ENCODE data around the gene SAP25. TPM values are rescaled to one million over a fixed set of nuclear protein-coding genes. Genes with fewer than 3 reads are reported as not detected.

Gene SAP25
- total and polyA plus RNA-seq, 2 of the 4 experiments (the other 2 are of a cell fraction) = 1.8 TPM; not detected in 1

GRCh38 chr7:100588438-100588837 is 14.7 kb upstream of the SAP25 start:
- H2AFZ ChIP-seq (replicated peaks; ENCODE audit: low read length, poor library complexity) = no peak overlapping the region
- dilution Hi-C loops (cut with HindIII; ENCODE audit: low sequenced_read_pairs, unreplicated experiment) (no loop called here), in situ Hi-C loops (cut with MboI; ENCODE audit: low sequenced_read_pairs) (loop anchor here (25.0 kb wide), 1 partner anchor 274 kb away; the partner anchor contains the start of genes SLC12A9 and TRIP6), intact Hi-C loops (cut with micrococcal nuclease) (loop anchor here (10.0 kb wide), 1 partner anchor 246 kb away; no protein-coding TSS in a partner anchor)
- no peak overlapping the region for H4K91ac ChIP-seq (ENCODE audit: insufficient read depth, low read depth, low read length)
- no peaks in the 10 kb centered on the region for H3K9me3 ChIP-seq (ENCODE audit: control insufficient read depth, insufficient read depth, low read length)
- no peaks in the 10 kb centered on the region; the same call in 1 of the 2 replicates for H3K36me3 ChIP-seq (ENCODE audit: control insufficient read depth, insufficient read depth, low read length)
- H4K20me1 ChIP-seq (ENCODE audit: insufficient read depth, low read length) = peaks cover 22% of the 10 kb centered on the region
- H3K27ac ChIP-seq (ENCODE audit: insufficient read depth, low read length) = no peak overlapping the region
- TF ChIP-seq POLR2A (IDR thresholded peaks at IDR 0.05; ENCODE audit: low read depth, low read length) (no peak), MAZ (IDR thresholded peaks at IDR 0.05; ENCODE audit: borderline replicate concordance, low read depth, low read length) (no peak), RAD21 (IDR thresholded peaks at IDR 0.05; ENCODE audit: low read length) (peak; percentile 46), SMC3 (IDR thresholded peaks at IDR 0.05; ENCODE audit: low read depth, low read length) (peak; percentile 26; the same call in 1 of the 2 replicates), FOS (IDR thresholded peaks at IDR 0.05; ENCODE audit: low read depth, low read length) (no peak), MAFK (IDR thresholded peaks at IDR 0.05; ENCODE audit: low read depth, low read length) (no peak), CHD1 (IDR thresholded peaks at IDR 0.05; ENCODE audit: low read depth, low read length) (no peak), BHLHE40 (IDR thresholded peaks at IDR 0.05; ENCODE audit: low read depth, low read length) (no peak)
- TF ChIP-seq, protein P1, sequence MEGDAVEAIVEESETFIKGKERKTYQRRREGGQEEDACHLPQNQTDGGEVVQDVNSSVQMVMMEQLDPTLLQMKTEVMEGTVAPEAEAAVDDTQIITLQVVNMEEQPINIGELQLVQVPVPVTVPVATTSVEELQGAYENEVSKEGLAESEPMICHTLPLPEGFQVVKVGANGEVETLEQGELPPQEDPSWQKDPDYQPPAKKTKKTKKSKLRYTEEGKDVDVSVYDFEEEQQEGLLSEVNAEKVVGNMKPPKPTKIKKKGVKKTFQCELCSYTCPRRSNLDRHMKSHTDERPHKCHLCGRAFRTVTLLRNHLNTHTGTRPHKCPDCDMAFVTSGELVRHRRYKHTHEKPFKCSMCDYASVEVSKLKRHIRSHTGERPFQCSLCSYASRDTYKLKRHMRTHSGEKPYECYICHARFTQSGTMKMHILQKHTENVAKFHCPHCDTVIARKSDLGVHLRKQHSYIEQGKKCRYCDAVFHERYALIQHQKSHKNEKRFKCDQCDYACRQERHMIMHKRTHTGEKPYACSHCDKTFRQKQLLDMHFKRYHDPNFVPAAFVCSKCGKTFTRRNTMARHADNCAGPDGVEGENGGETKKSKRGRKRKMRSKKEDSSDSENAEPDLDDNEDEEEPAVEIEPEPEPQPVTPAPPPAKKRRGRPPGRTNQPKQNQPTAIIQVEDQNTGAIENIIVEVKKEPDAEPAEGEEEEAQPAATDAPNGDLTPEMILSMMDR (conservative IDR thresholded peaks at IDR 0.05; ENCODE audit: low read depth, low read length) = peak; percentile 43
- TF ChIP-seq, protein P2, sequence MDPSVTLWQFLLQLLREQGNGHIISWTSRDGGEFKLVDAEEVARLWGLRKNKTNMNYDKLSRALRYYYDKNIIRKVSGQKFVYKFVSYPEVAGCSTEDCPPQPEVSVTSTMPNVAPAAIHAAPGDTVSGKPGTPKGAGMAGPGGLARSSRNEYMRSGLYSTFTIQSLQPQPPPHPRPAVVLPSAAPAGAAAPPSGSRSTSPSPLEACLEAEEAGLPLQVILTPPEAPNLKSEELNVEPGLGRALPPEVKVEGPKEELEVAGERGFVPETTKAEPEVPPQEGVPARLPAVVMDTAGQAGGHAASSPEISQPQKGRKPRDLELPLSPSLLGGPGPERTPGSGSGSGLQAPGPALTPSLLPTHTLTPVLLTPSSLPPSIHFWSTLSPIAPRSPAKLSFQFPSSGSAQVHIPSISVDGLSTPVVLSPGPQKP (IDR thresholded peaks at IDR 0.05; ENCODE audit: borderline replicate concordance, low read depth, low read length) = no peak
- BruUV-seq (replicated peaks) = no TSS peak
- no peak overlapping the region for H4K8ac ChIP-seq (ENCODE audit: low read depth in 2 of 2, low read length in 2 of 2)
- H3K14ac ChIP-seq (replicated peaks; ENCODE audit: low read depth, low read length) = no peak overlapping the region
- no peak overlapping the region for H3K18ac ChIP-seq (ENCODE audit: low read depth, low read length)
- H3K56ac ChIP-seq (ENCODE audit: extremely low read depth, insufficient read depth, low read length) = no peak overlapping the region
- WGBS, 2 experiments (ENCODE audit: extremely low coverage in 2 of 2, insufficient read length in 1 of 2) = no CpG with 5 or more reads among the region's 1 CpG
- no peaks in the 10 kb centered on the region for H3K27me3 ChIP-seq (ENCODE audit: control insufficient read depth, insufficient read depth, low read length)
- peaks cover 12% of the 10 kb centered on the region for H3K4me1 ChIP-seq (ENCODE audit: control insufficient read depth, insufficient read depth, low read length)
- H2BK120ac ChIP-seq (ENCODE audit: low read depth, low read length) = no peak overlapping the region
- H3K4me2 ChIP-seq (ENCODE audit: low read depth, low read length) = no peak overlapping the region
- H3K4me3 ChIP-seq (ENCODE audit: insufficient read depth, low read depth, low read length) = no peak overlapping the region
- DNase-seq = peak; percentile 20
- POLR2A ChIA-PET (ENCODE audit: unreplicated experiment) = interaction anchor here (0.5 to 0.6 kb wide), 3 partner anchors 14 to 120 kb away, joined by 5 to 18 read pairs (median 5); partner anchors contain the start of gene PCOLCE
- no peaks in the 10 kb centered on the region for H3K9me1 ChIP-seq (ENCODE audit: insufficient read depth, low read length)
- CTCF ChIA-PET = interaction anchor here (0.6 to 0.9 kb wide), 3 partner anchors 14 to 31 kb away, joined by 3 to 4 read pairs (median 3); partner anchors contain the start of genes MOSPD3 and PCOLCE
- no peak overlapping the region for H4K5ac ChIP-seq (ENCODE audit: low read depth, low read length)
- ATAC-seq (ENCODE audit: low read depth) = no peak
- no peak overlapping the region; the same call in 1 of the 2 replicates for H2AK5ac ChIP-seq (ENCODE audit: low read depth, low read length)
- H3K9ac ChIP-seq (ENCODE audit: low read depth, low read length) = no peak overlapping the region
- H3K23ac ChIP-seq (ENCODE audit: low read depth, low read length) = no peak overlapping the region
- H3K79me1 ChIP-seq (ENCODE audit: low read depth in 1 of 2, low read length in 2 of 2) = peaks cover 6 to 24% of the 10 kb centered on the region in 2 experiments; a peak in 3 of 4 replicates
- H2BK15ac ChIP-seq (ENCODE audit: low read depth, low read length) = no peak overlapping the region
- H2BK5ac ChIP-seq (ENCODE audit: low read depth, low read length, poor library complexity, severe bottlenecking) = no peak overlapping the region
- no peak overlapping the region for H2BK20ac ChIP-seq (ENCODE audit: low read depth, low read length)
- no peak overlapping the region for H2AK9ac ChIP-seq (replicated peaks; ENCODE audit: low read depth, low read length, poor library complexity)
- H3K4ac ChIP-seq (ENCODE audit: low read depth, low read length) = no peak overlapping the region
